PC-3 (cell line): Measurements from ENCODE around the gene TOB2. TPM values are rescaled to one million over a fixed set of nuclear protein-coding genes. Genes with fewer than 3 reads are reported as not detected.
"Not testable (repeated sequence)": the region's sequence is repeated elsewhere in the genome, so short reads cannot be mapped to it uniquely, and the experiment has no call there.

ENCODE experiments used
- ATAC-seq: fragments of 200-7000 bp; cut with Tn5 transposase; 2 replicates; pipeline ENCODE4 v1.9.1; 2020; ENCODE audit warnings: mild to moderate bottlenecking, moderate library complexity
- BruUV-seq: library from RNA; stranded (reverse); fragments of 400-500 nt; replicated peaks from 2 replicates; lab custom pipeline; 2021; lab: Mats Ljungman, UMichigan
- CTCF ChIA-PET: fragments of 300-600 bp; sonication (Branson Sonifier 250); formaldehyde crosslinking; loops from one replicate; lab custom pipeline; 2022; ENCODE audit warnings: antibody characterized with exemption; lab: Charles Lee
- POLR2A ChIA-PET: fragments of 300-600 bp; sonication (Branson Sonifier 250); formaldehyde crosslinking; loops from one replicate; lab custom pipeline; 2022; ENCODE audit warnings: antibody characterized with exemption; ENCODE audit not compliant: unreplicated experiment; lab: Charles Lee
- DNase-seq: peaks from one replicate; pipeline ENCODE4 v3.0.0-alpha.2; 2015
- H2AFZ ChIP-seq: fragments of 300-600 bp; sonication (generic); 2 replicates; pipeline ENCODE4 v1.6.0; 2016; ENCODE audit warnings: antibody characterized with exemption, low read length
- H3F3A ChIP-seq: fragments of 300-600 bp; sonication (generic); one replicate; pipeline ENCODE4 v1.6.0; 2017; ENCODE audit warnings: antibody characterized with exemption, low read length, control low read depth, mild to moderate bottlenecking; ENCODE audit not compliant: unreplicated experiment
- H3K27ac ChIP-seq: fragments of 300-600 bp; sonication (generic); 2 replicates; pipeline ENCODE4 v1.5.1; 2016; ENCODE audit warnings: mild to moderate bottlenecking, low read length
- H3K27me3 ChIP-seq: fragments of 300-600 bp; sonication (generic); 2 replicates; pipeline ENCODE4 v1.6.1; 2016; ENCODE audit warnings: low read length, mixed read lengths
- H3K36me3 ChIP-seq: fragments of 300-600 bp; sonication (generic); 2 replicates; pipeline ENCODE4 v1.6.1; 2016; ENCODE audit warnings: low read depth, mixed run types, low read length, mixed read lengths
- H3K4me1 ChIP-seq: fragments of 300-600 bp; sonication (generic); 2 replicates; pipeline ENCODE4 v1.5.1; 2016; ENCODE audit warnings: low read length; ENCODE audit not compliant: insufficient read depth
- H3K4me2 ChIP-seq: fragments of 300-600 bp; sonication (generic); 2 replicates; pipeline ENCODE4 v1.6.0; 2016; ENCODE audit warnings: low read length
- H3K4me3 ChIP-seq: fragments of 300-600 bp; sonication (generic); 2 replicates; pipeline ENCODE4 v1.5.1; 2016; ENCODE audit warnings: mild to moderate bottlenecking, low read length, mixed read lengths
- H3K79me2 ChIP-seq: fragments of 300-600 bp; sonication (generic); 2 replicates; pipeline ENCODE4 v1.6.1; 2017; ENCODE audit warnings: low read length, mixed read lengths
- H3K9ac ChIP-seq: fragments of 300-600 bp; sonication (generic); 2 replicates; pipeline ENCODE4 v1.6.0; 2016; ENCODE audit warnings: mild to moderate bottlenecking, low read length
- H3K9me2 ChIP-seq: fragments of 300-600 bp; sonication (generic); replicated peaks from 2 replicates; pipeline ENCODE4 v1.6.1; 2016; ENCODE audit warnings: mixed run types, low read length, mixed read lengths
- H3K9me3 ChIP-seq: fragments of 300-600 bp; sonication (generic); 2 replicates; pipeline ENCODE4 v1.6.1; 2016; ENCODE audit warnings: low read length, mixed read lengths
- H4K20me1 ChIP-seq: fragments of 300-600 bp; sonication (generic); 2 replicates; pipeline ENCODE4 v1.6.1; 2016; ENCODE audit warnings: low read length, mixed read lengths
- EZH2 ChIP-seq: fragments of 300-600 bp; sonication (generic); IDR thresholded peaks from one replicate; pipeline ENCODE4 v1.6.1; 2017; ENCODE audit warnings: antibody characterized with exemption, mild to moderate bottlenecking, low read length; ENCODE audit not compliant: unreplicated experiment
- EZH2phosphoT487 ChIP-seq: fragments of 300-600 bp; sonication (generic); IDR thresholded peaks from 2 replicates; pipeline ENCODE4 v1.6.1; 2018; ENCODE audit warnings: mild to moderate bottlenecking, antibody characterized with exemption, low read length, borderline replicate concordance
- intact Hi-C: fragments of 100-400 bp; cut with micrococcal nuclease; formaldehyde crosslinking; loops from 2 replicates; pipeline ENCODE4 v1.9.0; 2023
- total RNA-seq: library from RNA; depleted of rRNA; stranded (reverse); fragments of >200 nt; gene quantifications from 2 replicates; pipeline ENCODE4 v1.2.3, GENCODE V29; 2014
- TF ChIP-seq, protein P1 (sequence below): fragments of 300-600 bp; sonication (generic); conservative IDR thresholded peaks from 2 replicates; pipeline ENCODE4 v1.5.1; 2017; ENCODE audit warnings: antibody characterized with exemption, low read depth, mild to moderate bottlenecking, low read length

Gene TOB2
- total RNA-seq, 1 experiment from 2014 or later, result 12.8 TPM

DNA sequence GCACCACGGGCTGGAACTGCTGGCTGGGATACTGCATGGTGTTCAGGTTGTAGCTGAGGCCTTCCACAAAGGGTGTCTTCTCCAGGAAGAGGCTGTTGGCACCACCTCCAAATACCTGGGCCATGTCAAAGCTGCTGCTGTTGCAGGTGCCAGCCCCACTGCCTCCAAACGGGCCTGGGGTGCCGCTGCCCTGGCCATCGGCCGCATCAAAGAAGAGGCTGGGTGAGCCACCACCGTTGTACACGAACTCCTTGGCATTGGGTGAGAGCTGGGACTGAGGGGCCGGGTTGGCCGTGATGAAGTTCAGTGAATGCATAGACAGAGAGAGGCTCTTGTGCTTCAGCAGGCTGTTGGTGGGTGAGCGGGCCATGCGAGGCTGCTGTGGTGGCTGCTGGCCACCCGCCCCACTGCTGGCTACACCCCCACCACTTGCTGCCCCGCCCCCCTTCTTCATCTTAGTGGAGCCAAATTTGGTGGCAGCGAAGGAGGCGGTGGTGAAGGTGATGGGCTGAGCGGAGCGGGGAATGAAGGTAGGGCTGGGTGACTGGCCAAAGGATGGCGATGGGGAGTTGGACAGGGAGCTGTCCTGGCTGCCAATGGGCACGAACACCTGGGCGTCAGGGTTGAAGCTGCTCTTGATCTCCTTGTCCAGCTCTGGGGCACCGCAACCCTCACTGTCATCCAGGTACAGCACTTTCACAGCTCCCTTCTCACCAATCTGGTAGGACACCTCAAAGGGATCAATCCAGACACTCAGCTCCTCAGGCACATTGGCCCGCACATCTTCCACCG lies 10.1 kb downstream of the TOB2 start:
- Histone ChIP-seq H3K27ac (no peak overlapping the region), H3K9me3 (no peaks in the 10 kb centered on the region), H3K79me2 (peaks cover 46% of the 10 kb centered on the region), H3K27me3 (no peaks in the 10 kb centered on the region), H3K4me1 (no peaks in the 10 kb centered on the region), H4K20me1 (no peaks in the 10 kb centered on the region), H3K36me3 (peaks cover 8% of the 10 kb centered on the region), H2AFZ (no peak overlapping the region), H3K4me3 (no peak overlapping the region), H3K4me2 (no peak overlapping the region), H3K9ac (no peak overlapping the region), H3F3A (no peaks in the 10 kb centered on the region), H3K9me2 (no peaks in the 10 kb centered on the region)
- ATAC-seq (no peak), DNase-seq (no peak)
- ChIA-PET POLR2A (no interaction called here), CTCF (no interaction called here)
- intact Hi-C loops, result no loop called here
- no peak for TF ChIP-seq EZH2phosphoT487
- BruUV-seq, result no TSS peak

DNA sequence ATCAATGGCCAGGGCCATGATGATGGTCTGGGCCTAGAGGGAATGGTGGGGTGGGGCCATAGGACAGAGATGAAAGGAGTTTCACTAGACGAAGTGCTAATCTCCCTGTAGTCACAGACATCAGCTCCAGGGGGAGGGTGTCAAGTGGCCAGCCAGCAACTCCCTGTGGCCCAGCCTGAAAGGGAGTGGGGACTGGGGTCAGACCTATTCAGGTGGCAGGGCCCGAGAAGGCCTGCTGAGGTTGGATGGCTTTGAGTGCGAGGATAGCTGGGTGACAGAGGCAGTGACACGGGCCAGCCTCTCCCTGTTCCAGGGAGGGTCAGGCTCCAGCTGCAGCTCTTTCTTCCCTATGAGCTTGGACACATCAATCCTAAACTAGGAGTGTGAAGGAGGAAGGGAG lies 11.0 kb downstream of the TOB2 start:
- DNase-seq, result no peak
- no peaks in the 10 kb centered on the region for H3K27me3 ChIP-seq
- BruUV-seq, result no TSS peak
- POLR2A ChIA-PET, result no interaction called here
- peaks cover 8% of the 10 kb centered on the region for H3K36me3 ChIP-seq
- H3K79me2 ChIP-seq, result peaks cover 37% of the 10 kb centered on the region
- H3K9me2 ChIP-seq, result no peaks in the 10 kb centered on the region
- intact Hi-C loops, result no loop called here
- H3F3A ChIP-seq, result no peaks in the 10 kb centered on the region
- H3K9me3 ChIP-seq, result no peaks in the 10 kb centered on the region
- no peaks in the 10 kb centered on the region for H3K4me1 ChIP-seq
- TF ChIP-seq, protein P1, sequence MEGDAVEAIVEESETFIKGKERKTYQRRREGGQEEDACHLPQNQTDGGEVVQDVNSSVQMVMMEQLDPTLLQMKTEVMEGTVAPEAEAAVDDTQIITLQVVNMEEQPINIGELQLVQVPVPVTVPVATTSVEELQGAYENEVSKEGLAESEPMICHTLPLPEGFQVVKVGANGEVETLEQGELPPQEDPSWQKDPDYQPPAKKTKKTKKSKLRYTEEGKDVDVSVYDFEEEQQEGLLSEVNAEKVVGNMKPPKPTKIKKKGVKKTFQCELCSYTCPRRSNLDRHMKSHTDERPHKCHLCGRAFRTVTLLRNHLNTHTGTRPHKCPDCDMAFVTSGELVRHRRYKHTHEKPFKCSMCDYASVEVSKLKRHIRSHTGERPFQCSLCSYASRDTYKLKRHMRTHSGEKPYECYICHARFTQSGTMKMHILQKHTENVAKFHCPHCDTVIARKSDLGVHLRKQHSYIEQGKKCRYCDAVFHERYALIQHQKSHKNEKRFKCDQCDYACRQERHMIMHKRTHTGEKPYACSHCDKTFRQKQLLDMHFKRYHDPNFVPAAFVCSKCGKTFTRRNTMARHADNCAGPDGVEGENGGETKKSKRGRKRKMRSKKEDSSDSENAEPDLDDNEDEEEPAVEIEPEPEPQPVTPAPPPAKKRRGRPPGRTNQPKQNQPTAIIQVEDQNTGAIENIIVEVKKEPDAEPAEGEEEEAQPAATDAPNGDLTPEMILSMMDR, result no peak
- TF ChIP-seq EZH2 (no peak), EZH2phosphoT487 (no peak)
- no peak overlapping the region for H3K9ac ChIP-seq
- no peak for ATAC-seq
- H3K4me2 ChIP-seq, result no peak overlapping the region
- CTCF ChIA-PET, result no interaction called here
- no peaks in the 10 kb centered on the region for H4K20me1 ChIP-seq
- no peak overlapping the region for H3K27ac ChIP-seq
- no peak overlapping the region for H2AFZ ChIP-seq
- no peak overlapping the region for H3K4me3 ChIP-seq

DNA sequence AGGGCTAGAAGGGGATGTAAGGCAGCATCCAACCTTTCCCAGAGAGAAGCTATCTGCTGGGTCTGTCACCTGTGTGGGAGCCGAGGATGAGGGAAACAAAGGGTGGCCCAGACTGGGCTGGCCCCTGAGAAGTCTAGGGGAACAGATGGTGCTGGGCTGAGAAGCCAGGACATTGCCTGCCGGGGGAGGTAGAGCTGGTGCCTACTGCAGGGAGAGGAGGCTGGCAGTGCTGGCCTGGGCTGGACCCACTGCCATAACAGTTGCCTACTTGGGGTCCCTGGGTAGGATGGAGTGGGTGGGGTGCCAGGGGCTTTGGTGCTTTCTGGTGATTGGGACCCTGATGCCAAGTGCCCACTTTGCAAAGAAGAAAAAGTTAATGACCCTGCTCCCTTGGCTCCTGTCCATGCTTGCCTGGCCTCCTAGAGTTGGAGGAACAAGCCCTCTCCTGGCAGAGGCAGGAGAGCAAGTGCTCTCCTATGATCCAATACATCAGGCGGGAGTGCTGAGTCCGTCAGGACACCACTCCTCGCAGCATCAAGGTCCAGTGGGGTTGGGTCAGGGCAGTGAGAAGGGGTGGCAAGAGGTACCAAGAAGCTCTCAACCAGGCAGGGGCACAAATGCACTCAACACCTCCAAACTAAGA lies 12.1 kb downstream of the TOB2 start:
- CTCF ChIA-PET, POLR2A ChIA-PET, H3K9me3 ChIP-seq, H3K9me2 ChIP-seq, H3K4me2 ChIP-seq, DNase-seq, H3K4me1 ChIP-seq, H3K27ac ChIP-seq, H3K9ac ChIP-seq, H4K20me1 ChIP-seq, H3K4me3 ChIP-seq, BruUV-seq, intact Hi-C loops, ATAC-seq, H2AFZ ChIP-seq, H3F3A ChIP-seq, H3K27me3 ChIP-seq, H3K36me3 ChIP-seq: not testable (repeated sequence)
- peaks cover 29% of the 10 kb centered on the region for H3K79me2 ChIP-seq

DNA sequence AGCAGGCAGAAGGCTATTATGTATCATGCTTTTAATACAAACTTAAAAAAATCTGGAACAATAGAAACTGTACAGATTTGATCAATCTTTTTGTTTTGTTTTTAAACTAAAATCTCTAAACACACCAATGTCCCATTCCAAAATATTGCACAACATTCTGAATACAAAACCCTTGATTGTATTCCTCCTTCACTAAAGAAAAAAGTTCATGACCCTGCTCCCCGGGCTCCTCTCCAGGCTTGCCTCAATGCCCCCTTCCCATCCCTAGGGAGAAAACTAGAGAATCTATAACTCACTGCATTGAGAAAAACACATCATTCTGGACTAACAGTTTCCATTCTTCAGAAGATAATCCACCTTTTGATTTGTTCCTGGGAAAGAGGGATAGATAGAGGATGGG lies 13.1 kb downstream of the TOB2 start:
- ATAC-seq, H2AFZ ChIP-seq, H3K4me1 ChIP-seq, H3K9me2 ChIP-seq, DNase-seq, H3K9me3 ChIP-seq, H3K27me3 ChIP-seq, H3K4me2 ChIP-seq, H3K27ac ChIP-seq, intact Hi-C loops, BruUV-seq, H3F3A ChIP-seq, H3K9ac ChIP-seq, H4K20me1 ChIP-seq, CTCF ChIA-PET, POLR2A ChIA-PET, H3K36me3 ChIP-seq, H3K4me3 ChIP-seq: not testable (repeated sequence)
- H3K79me2 ChIP-seq, result peaks cover 22% of the 10 kb centered on the region
